Measurements from ENCODE around the gene GOLGA7B. TPM values are rescaled to one million over a fixed set of nuclear protein-coding genes. Genes with fewer than 3 reads are reported as not detected.

GOLGA7B gene
- total RNA-seq, 1 donor from 2014 or later = 2.5 TPM

- no peaks in the 10 kb centered on the region for H3K4me1 ChIP-seq
- H3K4me3 ChIP-seq = no peak overlapping the region
- no peaks in the 10 kb centered on the region for H3K27me3 ChIP-seq
- H3K36me3 ChIP-seq = no peaks in the 10 kb centered on the region
- DNase-seq (ENCODE audit: extremely low spot score in 2 of 2) = no peak
- no peak overlapping the region for H3K27ac ChIP-seq
- no peak for TF ChIP-seq POLR2AphosphoS5 (IDR thresholded peaks at IDR 0.05; ENCODE audit: insufficient read depth in 1 of 2, low read depth in 1 of 2)
- no peak for TF ChIP-seq CTCF (IDR thresholded peaks at IDR 0.05)
- TF ChIP-seq POLR2A (IDR thresholded peaks at IDR 0.05) = no peak
- intact Hi-C loops (cut with DNase I) = no loop called here
- H3K9me3 ChIP-seq = no peaks in the 10 kb centered on the region
These were observed 33.0 kb upstream of the GOLGA7B start for GRCh38 chr10:97816609-97817008.

DNA sequence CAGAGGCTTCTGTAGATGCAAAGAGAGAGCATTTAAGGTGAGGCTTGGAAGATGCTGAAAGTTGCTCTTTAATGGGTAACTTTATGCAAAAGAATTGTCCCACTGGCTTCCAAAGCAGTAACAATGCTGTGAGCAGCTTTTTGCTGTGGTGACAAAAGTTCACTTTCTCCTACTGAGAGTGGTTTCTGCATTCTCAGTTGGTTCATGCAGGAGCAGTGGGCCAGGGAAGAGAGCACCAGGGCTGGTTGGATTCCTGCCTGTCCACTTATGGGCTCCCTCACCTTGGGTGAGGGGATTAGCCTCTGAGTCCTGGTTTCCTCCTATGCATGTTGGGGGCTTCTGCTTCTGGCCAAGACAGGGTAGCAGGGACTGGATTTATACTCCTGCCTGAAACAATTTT is 31.1 kb upstream of the GOLGA7B start:
- Histone ChIP-seq H3K27me3 (no peaks in the 10 kb centered on the region), H3K9me3 (no peaks in the 10 kb centered on the region)
- TF ChIP-seq POLR2AphosphoS5 (IDR thresholded peaks at IDR 0.05; ENCODE audit: insufficient read depth in 1 of 2, low read depth in 1 of 2) (no peak), CTCF (IDR thresholded peaks at IDR 0.05) (no peak), POLR2A (IDR thresholded peaks at IDR 0.05) (no peak)

DNA sequence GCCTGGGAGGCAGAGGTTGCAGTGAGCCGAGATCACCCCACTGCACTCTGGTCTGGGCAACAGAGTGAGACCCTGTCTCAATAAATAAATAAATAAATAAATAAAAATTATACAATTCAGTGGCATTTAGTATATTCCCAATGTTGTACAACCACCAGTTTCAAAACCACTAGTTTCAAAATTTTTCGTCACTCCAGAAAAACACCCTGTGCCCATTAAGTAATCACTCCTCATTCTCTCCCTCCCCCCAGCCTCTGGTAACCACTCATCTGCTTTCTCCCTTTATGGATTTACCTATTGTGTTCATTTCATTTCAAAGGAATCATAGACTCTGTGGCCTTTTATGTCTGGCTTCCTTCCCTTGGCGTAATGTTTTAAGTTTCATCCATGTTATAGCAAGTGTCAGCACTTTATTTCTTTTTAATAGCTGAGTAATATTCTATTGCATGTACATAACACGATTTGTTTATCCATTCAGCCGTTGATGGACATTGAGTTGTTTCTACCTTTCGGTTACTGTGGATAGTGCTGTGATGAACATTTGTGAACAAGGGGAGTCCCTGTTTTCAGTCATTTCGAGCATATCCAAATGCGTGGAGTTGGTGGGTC is 29.4 kb upstream of the GOLGA7B start:
- intact Hi-C loops (cut with DNase I) = no loop called here
- H3K4me3 ChIP-seq = no peak overlapping the region
- DNase-seq (ENCODE audit: extremely low spot score in 2 of 2) = no peak
- H3K27me3 ChIP-seq = no peaks in the 10 kb centered on the region
- H3K9me3 ChIP-seq = no peaks in the 10 kb centered on the region
- no peaks in the 10 kb centered on the region for H3K36me3 ChIP-seq
- TF ChIP-seq CTCF (IDR thresholded peaks at IDR 0.05) = no peak
- H3K27ac ChIP-seq = no peak overlapping the region
- H3K4me1 ChIP-seq = no peaks in the 10 kb centered on the region

More for the DNA sequence above, 31.1 kb upstream of the GOLGA7B start:
- Histone ChIP-seq H3K27ac (no peak overlapping the region), H3K4me3 (no peak overlapping the region), H3K36me3 (no peaks in the 10 kb centered on the region), H3K4me1 (no peaks in the 10 kb centered on the region)
- DNase-seq (ENCODE audit: extremely low spot score in 2 of 2) = no peak
- intact Hi-C loops (cut with DNase I) = no loop called here

GRCh38 chr10:97821308-97822038 is 28.2 kb upstream of the GOLGA7B start:
- no peak overlapping the region for H3K27ac ChIP-seq
- no peaks in the 10 kb centered on the region for H3K27me3 ChIP-seq
- TF ChIP-seq POLR2A (IDR thresholded peaks at IDR 0.05) = no peak
- TF ChIP-seq POLR2AphosphoS5 (IDR thresholded peaks at IDR 0.05; ENCODE audit: insufficient read depth in 1 of 2, low read depth in 1 of 2) = no peak
- H3K4me1 ChIP-seq = no peaks in the 10 kb centered on the region
- H3K4me3 ChIP-seq = no peak overlapping the region
- intact Hi-C loops (cut with DNase I) = no loop called here
- H3K9me3 ChIP-seq = no peaks in the 10 kb centered on the region
- DNase-seq (ENCODE audit: extremely low spot score in 2 of 2) = no peak
- no peaks in the 10 kb centered on the region for H3K36me3 ChIP-seq

DNA sequence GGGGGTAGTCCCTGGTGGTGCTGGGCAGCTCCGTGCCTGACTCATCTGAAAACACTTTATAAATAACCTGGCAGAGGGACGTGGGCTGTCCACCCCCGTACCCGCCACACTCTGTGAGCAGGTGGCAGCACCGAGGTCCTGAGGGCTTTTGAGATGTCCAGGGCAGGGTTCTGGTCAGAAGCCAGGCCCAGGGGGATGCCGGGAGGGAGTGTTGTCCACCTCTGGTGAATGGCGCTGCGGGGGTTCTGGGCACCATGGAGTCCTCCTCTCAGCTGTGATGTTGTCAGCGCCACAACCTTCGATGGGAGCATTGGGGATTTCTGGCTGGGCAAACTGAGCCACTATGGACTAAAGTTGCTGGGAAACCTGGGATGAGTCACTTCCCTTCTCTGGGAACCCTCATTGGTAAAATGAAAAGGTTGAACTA is 27.4 kb upstream of the GOLGA7B start:
- TF ChIP-seq POLR2AphosphoS5 (IDR thresholded peaks at IDR 0.05; ENCODE audit: insufficient read depth in 1 of 2, low read depth in 1 of 2) = no peak
- Histone ChIP-seq H3K27me3 (no peaks in the 10 kb centered on the region), H3K4me3 (no peak overlapping the region), H3K4me1 (no peaks in the 10 kb centered on the region), H3K27ac (no peak overlapping the region), H3K9me3 (no peaks in the 10 kb centered on the region), H3K36me3 (no peaks in the 10 kb centered on the region)
- intact Hi-C loops (cut with DNase I) = no loop called here
- no peak for DNase-seq (ENCODE audit: extremely low spot score in 2 of 2)

GRCh38 chr10:97823734-97824133 is 25.9 kb upstream of the GOLGA7B start:
- DNase-seq (ENCODE audit: extremely low spot score in 2 of 2) = no peak
- intact Hi-C loops (cut with DNase I) = no loop called here
- Histone ChIP-seq H3K4me1 (peaks cover 6% of the 10 kb centered on the region), H3K36me3 (no peaks in the 10 kb centered on the region), H3K4me3 (no peak overlapping the region), H3K9me3 (no peaks in the 10 kb centered on the region), H3K27ac (no peak overlapping the region), H3K27me3 (no peaks in the 10 kb centered on the region)
- TF ChIP-seq CTCF (IDR thresholded peaks at IDR 0.05) (no peak), POLR2AphosphoS5 (IDR thresholded peaks at IDR 0.05; ENCODE audit: insufficient read depth in 1 of 2, low read depth in 1 of 2) (no peak), POLR2A (IDR thresholded peaks at IDR 0.05) (no peak)

Data from vagina (tissue), 2 donors.